ENCODE measurements around the gene TMEM165. TPM values are rescaled to one million over a fixed set of nuclear protein-coding genes. Genes with fewer than 3 reads are reported as not detected.

TMEM165 gene
- total RNA-seq, 1 experiment from 2014 or later, result 90.4 TPM

- peaks cover 22% of the 10 kb centered on the region for H3K4me1 Mint-ChIP-seq (ENCODE audit: low read depth, unreplicated experiment)
- H3K4me3 Mint-ChIP-seq (ENCODE audit: unreplicated experiment), result peak overlapping the region; percentile 54
- no peaks in the 10 kb centered on the region for H3K27me3 ChIP-seq (replicated peaks; ENCODE audit: control insufficient read depth, insufficient read depth, low read length)
- 0 out of 2 replicates have a peak, but pooled peaks cover 1% of the 10 kb centered on the region for H3K36me3 ChIP-seq (ENCODE audit: control insufficient read depth, insufficient read depth, low read length)
- H3K9me3 ChIP-seq, result no peaks in the 10 kb centered on the region
- DNase-seq, result no peak
- peaks cover 48% of the 10 kb centered on the region for H3K4me1 ChIP-seq
- H3K4me3 ChIP-seq (ENCODE audit: low read depth, low read length), result peak overlapping the region; percentile 18; the same call in 1 of the 2 replicates
- TSS peak; percentile 23 for BruUV-seq (replicated peaks)
- intact Hi-C loops (cut with micrococcal nuclease; ENCODE audit: unreplicated experiment), result loop anchor here (2.0 to 5.0 kb wide), 3 partner anchors 29 to 109 kb away; partner anchors contain the start of genes CLOCK and SRD5A3
- peaks cover 58% of the 10 kb centered on the region for H3K36me3 Mint-ChIP-seq (ENCODE audit: insufficient read depth, unreplicated experiment)
- no peaks in the 10 kb centered on the region for H3K9me3 Mint-ChIP-seq (ENCODE audit: unreplicated experiment)
- no peaks in the 10 kb centered on the region for H3K27me3 Mint-ChIP-seq (ENCODE audit: insufficient read depth, unreplicated experiment)
- peak overlapping the region; percentile 77 for H3K27ac Mint-ChIP-seq (ENCODE audit: unreplicated experiment)
- ChIA-PET POLR2A (interaction anchor here (0.9 kb wide), 1 partner anchor 42 kb away, joined by 3 read pairs; the partner anchor contains the start of gene TMEM165), CTCF (interaction anchor here (1.2 kb wide), 1 partner anchor 108 kb away, joined by 4 read pairs; no protein-coding TSS in a partner anchor)
- TF ChIP-seq CTCF (IDR thresholded peaks at IDR 0.05; ENCODE audit: insufficient read depth in 1 of 2, low read depth in 1 of 2, low read length in 1 of 2, severe bottlenecking in 1 of 2, unreplicated experiment in 1 of 2), result no peak
Observed at GRCh38 chr4:55437823-55438222, 42.1 kb downstream of the TMEM165 start.

- H3K27ac Mint-ChIP-seq (ENCODE audit: unreplicated experiment), result peak overlapping the region; percentile 77
- BruUV-seq (replicated peaks), result no TSS peak
- Histone ChIP-seq H3K9me3 (no peaks in the 10 kb centered on the region), H3K4me3 (ENCODE audit: low read depth, low read length) (peak overlapping the region; percentile 18; the same call in 1 of the 2 replicates), H3K36me3 (ENCODE audit: control insufficient read depth, insufficient read depth, low read length) (0 out of 2 replicates have a peak, but pooled peaks cover 1% of the 10 kb centered on the region), H3K27me3 (replicated peaks; ENCODE audit: control insufficient read depth, insufficient read depth, low read length) (no peaks in the 10 kb centered on the region), H3K4me1 (peaks cover 48% of the 10 kb centered on the region)
- TF ChIP-seq CTCF (IDR thresholded peaks at IDR 0.05; ENCODE audit: insufficient read depth in 1 of 2, low read depth in 1 of 2, low read length in 1 of 2, severe bottlenecking in 1 of 2, unreplicated experiment in 1 of 2), result no peak
- peaks cover 58% of the 10 kb centered on the region for H3K36me3 Mint-ChIP-seq (ENCODE audit: insufficient read depth, unreplicated experiment)
- H3K4me3 Mint-ChIP-seq (ENCODE audit: unreplicated experiment), result peak overlapping the region; percentile 54
- H3K27me3 Mint-ChIP-seq (ENCODE audit: insufficient read depth, unreplicated experiment), result no peaks in the 10 kb centered on the region
- DNase-seq, result peak in 1 of 2 experiments; percentile 15
- intact Hi-C loops (cut with micrococcal nuclease; ENCODE audit: unreplicated experiment), result loop anchor here (2.0 to 5.0 kb wide), 2 partner anchors 92 to 109 kb away; partner anchors contain the start of genes CLOCK and SRD5A3
- POLR2A ChIA-PET, result interaction anchor here (0.9 kb wide), 1 partner anchor 43 kb away, joined by 3 read pairs; the partner anchor contains the start of gene TMEM165
- peaks cover 22% of the 10 kb centered on the region for H3K4me1 Mint-ChIP-seq (ENCODE audit: low read depth, unreplicated experiment)
- CTCF ChIA-PET, result interaction anchor here (0.6 to 1.2 kb wide), 2 partner anchors 30 to 108 kb away, joined by 3 to 4 read pairs; no protein-coding TSS in a partner anchor
- H3K9me3 Mint-ChIP-seq (ENCODE audit: unreplicated experiment), result no peaks in the 10 kb centered on the region
Observed at GRCh38 chr4:55438314-55438713, 42.6 kb downstream of the TMEM165 start.

- no peak for DNase-seq
Observed at GRCh38 chr4:55439023-55439422, 43.3 kb downstream of the TMEM165 start.

More at GRCh38 chr4:55439023-55439422, 43.3 kb downstream of the TMEM165 start:
- no peaks in the 10 kb centered on the region for H3K27me3 ChIP-seq (replicated peaks; ENCODE audit: control insufficient read depth, insufficient read depth, low read length)
- intact Hi-C loops (cut with micrococcal nuclease; ENCODE audit: unreplicated experiment), result loop anchor here (2.0 to 5.0 kb wide), 2 partner anchors 92 to 108 kb away; partner anchors contain the start of genes CLOCK and SRD5A3
- H3K4me1 ChIP-seq, result peaks cover 46% of the 10 kb centered on the region
- no TSS peak for BruUV-seq (replicated peaks)
- H3K36me3 ChIP-seq (ENCODE audit: control insufficient read depth, insufficient read depth, low read length), result peaks cover 1% of the 10 kb centered on the region; the same call in 1 of the 2 replicates
- Mint-ChIP-seq H3K27ac (ENCODE audit: unreplicated experiment) (peak overlapping the region; percentile 77), H3K36me3 (ENCODE audit: insufficient read depth, unreplicated experiment) (peaks cover 56% of the 10 kb centered on the region), H3K9me3 (ENCODE audit: unreplicated experiment) (no peaks in the 10 kb centered on the region), H3K27me3 (ENCODE audit: insufficient read depth, unreplicated experiment) (no peaks in the 10 kb centered on the region), H3K4me1 (ENCODE audit: low read depth, unreplicated experiment) (peaks cover 22% of the 10 kb centered on the region), H3K4me3 (ENCODE audit: unreplicated experiment) (peak overlapping the region; percentile 54)
- ChIA-PET CTCF (no interaction called here), POLR2A (no interaction called here)
- TF ChIP-seq CTCF (IDR thresholded peaks at IDR 0.05; ENCODE audit: insufficient read depth in 1 of 2, low read depth in 1 of 2, low read length in 1 of 2, severe bottlenecking in 1 of 2, unreplicated experiment in 1 of 2), result no peak
- no peaks in the 10 kb centered on the region for H3K9me3 ChIP-seq
- H3K4me3 ChIP-seq (ENCODE audit: low read depth, low read length), result no peak overlapping the region
